ENCODE data around the gene TMEM161A. TPM values are rescaled to one million over a fixed set of nuclear protein-coding genes. Genes with fewer than 3 reads are reported as not detected.
A peak's percentile ranks its signal among the peaks of the same experiment; 100 is the strongest.

Gene TMEM161A
- total and polyA plus RNA-seq, 2 of the 13 experiments (the other 11 are each of a cell fraction or from before 2014, with no cell fraction given) = 25.9 to 31.4 TPM

- Histone ChIP-seq H3K4me2 (ENCODE audit: low read depth, low read length) (no peak overlapping the region), H4K20me1 (ENCODE audit: insufficient read depth, low read length) (no peaks in the 10 kb centered on the region), H3K4me3 (replicated peaks in 1 of 3; ENCODE audit: insufficient read depth in 1 of 3, low read depth in 2 of 3, low read length in 3 of 3) (no peak overlapping the region), H3K9ac (ENCODE audit: insufficient read depth, low read depth, low read length) (no peak overlapping the region), H2AFZ (ENCODE audit: low read length) (no peak overlapping the region), H3K27ac (ENCODE audit: extremely low read length, insufficient read depth, low read length) (no peak overlapping the region), H3K36me3 (replicated peaks in 1 of 2; ENCODE audit: control insufficient read depth in 1 of 2, insufficient read depth in 2 of 2, low read length in 2 of 2) (no peaks in the 10 kb centered on the region), H3K4me1 (ENCODE audit: insufficient read depth, low read length) (no peaks in the 10 kb centered on the region), H3K79me2 (ENCODE audit: insufficient read depth, low read length) (no peaks in the 10 kb centered on the region), H3K27me3 (ENCODE audit: control insufficient read depth in 1 of 2, insufficient read depth in 2 of 2, low read length in 2 of 2) (no peaks in the 10 kb centered on the region), H3K9me3 (ENCODE audit: low read length) (no peaks in the 10 kb centered on the region)
- TF ChIP-seq CTCF (CRISPR knock-in tag; IDR thresholded peaks at IDR 0.05) = 0 out of 2 replicates have a peak, but pooled peaks have one; percentile 19
- no peak for TF ChIP-seq ZNF780A (CRISPR knock-in tag; IDR thresholded peaks at IDR 0.05)
- TF ChIP-seq SP4 (CRISPR knock-in tag; IDR thresholded peaks at IDR 0.05) = no peak
- TF ChIP-seq BORCS8-MEF2B (CRISPR knock-in tag; IDR thresholded peaks at IDR 0.05) = no peak
- ATAC-seq (peak; percentile 49; the same call in 2 of the 3 replicates), FAIRE-seq (no peak), DNase-seq (ENCODE audit: low spot score) (no peak)
- POLR2A ChIA-PET = no interaction called here
- 78% methylated on average over 5 of the region's 6 CpGs for WGBS (ENCODE audit: low lambda C conversion rate)
- intact Hi-C loops (cut with micrococcal nuclease; ENCODE audit: unreplicated experiment) (no loop called here), in situ Hi-C loops (cut with HindIII; ENCODE audit: extremely low pct_ligation_motif_present, low pct_unique_long_range_greater_than_20kb) (no loop called here)
- no TSS peak for BruUV-seq (replicated peaks)
- CTCF ChIA-PET (ENCODE audit: low intra/inter-chr PET ratio, low total read pairs) = no interaction called here
Observed at GRCh38 chr19:19154768-19155494, 16.7 kb upstream of the TMEM161A start.

- H3K4me3 ChIP-seq (replicated peaks in 1 of 3; ENCODE audit: insufficient read depth in 1 of 3, low read depth in 2 of 3, low read length in 3 of 3) = no peak overlapping the region
- H3K4me1 ChIP-seq (ENCODE audit: insufficient read depth, low read length) = no peaks in the 10 kb centered on the region
- BruUV-seq (replicated peaks) = no TSS peak
- in situ Hi-C loops (cut with HindIII; ENCODE audit: extremely low pct_ligation_motif_present, low pct_unique_long_range_greater_than_20kb) (no loop called here), intact Hi-C loops (cut with micrococcal nuclease; ENCODE audit: unreplicated experiment) (no loop called here)
- WGBS (ENCODE audit: low lambda C conversion rate) = 74% methylated on average over 9 of the region's 13 CpGs
- no peaks in the 10 kb centered on the region for H3K9me3 ChIP-seq (ENCODE audit: low read length)
- FAIRE-seq (no peak), DNase-seq (ENCODE audit: low spot score) (no peak), ATAC-seq (no peak)
- H3K27ac ChIP-seq (ENCODE audit: extremely low read length, insufficient read depth, low read length) = no peak overlapping the region
- peaks cover 2 to 6% of the 10 kb centered on the region in 2 experiments; a peak in 2 of 5 replicates for H3K36me3 ChIP-seq (replicated peaks in 1 of 2; ENCODE audit: control insufficient read depth in 1 of 2, insufficient read depth in 2 of 2, low read length in 2 of 2)
- no peaks in the 10 kb centered on the region for H3K27me3 ChIP-seq (ENCODE audit: control insufficient read depth in 1 of 2, insufficient read depth in 2 of 2, low read length in 2 of 2)
- H3K79me2 ChIP-seq (ENCODE audit: insufficient read depth, low read length) = no peaks in the 10 kb centered on the region
- no peak overlapping the region for H2AFZ ChIP-seq (ENCODE audit: low read length)
- CTCF ChIA-PET (ENCODE audit: low intra/inter-chr PET ratio, low total read pairs) = no interaction called here
- H4K20me1 ChIP-seq (ENCODE audit: insufficient read depth, low read length) = no peaks in the 10 kb centered on the region
- H3K4me2 ChIP-seq (ENCODE audit: low read depth, low read length) = no peak overlapping the region
- H3K9ac ChIP-seq (ENCODE audit: insufficient read depth, low read depth, low read length) = no peak overlapping the region
- POLR2A ChIA-PET = no interaction called here
- TF ChIP-seq NFRKB (IDR thresholded peaks at IDR 0.05) (no peak), HIVEP1 (CRISPR knock-in tag; IDR thresholded peaks at IDR 0.05) (no peak), TFDP2 (CRISPR knock-in tag; IDR thresholded peaks at IDR 0.05) (no peak), DMTF1 (CRISPR knock-in tag; IDR thresholded peaks at IDR 0.05) (no peak), ZNF451 (CRISPR knock-in tag; IDR thresholded peaks at IDR 0.05) (no peak), MAF1 (CRISPR knock-in tag; IDR thresholded peaks at IDR 0.05; ENCODE audit: borderline replicate concordance) (no peak), TGIF2 (CRISPR knock-in tag; IDR thresholded peaks at IDR 0.05) (no peak)
Observed at GRCh38 chr19:19152668-19153384, 14.5 kb upstream of the TMEM161A start.
